ENCODE results near the gene ALK. TPM values are rescaled to one million over a fixed set of nuclear protein-coding genes. Genes with fewer than 3 reads are reported as not detected.

ALK gene
- polyA plus RNA-seq, 1 experiment: not detected

GRCh38 chr2:29726976-29727375, 194.4 kb downstream of the ALK start:
- Histone ChIP-seq H3K4me3 (ENCODE audit: low read depth, low read length) (no peak overlapping the region), H3K27ac (ENCODE audit: low read depth, low read length) (no peak overlapping the region), H3K9me3 (ENCODE audit: control insufficient read depth, insufficient read depth, low read length) (no peaks in the 10 kb centered on the region), H3K27me3 (ENCODE audit: control insufficient read depth, insufficient read depth, low read length) (peaks cover 13% of the 10 kb centered on the region)
- no peak for DNase-seq (ENCODE audit: low read depth, low spot score)
- CTCF ChIA-PET: no interaction called here
- POLR2A ChIA-PET: no interaction called here
- TF ChIP-seq, protein P1, sequence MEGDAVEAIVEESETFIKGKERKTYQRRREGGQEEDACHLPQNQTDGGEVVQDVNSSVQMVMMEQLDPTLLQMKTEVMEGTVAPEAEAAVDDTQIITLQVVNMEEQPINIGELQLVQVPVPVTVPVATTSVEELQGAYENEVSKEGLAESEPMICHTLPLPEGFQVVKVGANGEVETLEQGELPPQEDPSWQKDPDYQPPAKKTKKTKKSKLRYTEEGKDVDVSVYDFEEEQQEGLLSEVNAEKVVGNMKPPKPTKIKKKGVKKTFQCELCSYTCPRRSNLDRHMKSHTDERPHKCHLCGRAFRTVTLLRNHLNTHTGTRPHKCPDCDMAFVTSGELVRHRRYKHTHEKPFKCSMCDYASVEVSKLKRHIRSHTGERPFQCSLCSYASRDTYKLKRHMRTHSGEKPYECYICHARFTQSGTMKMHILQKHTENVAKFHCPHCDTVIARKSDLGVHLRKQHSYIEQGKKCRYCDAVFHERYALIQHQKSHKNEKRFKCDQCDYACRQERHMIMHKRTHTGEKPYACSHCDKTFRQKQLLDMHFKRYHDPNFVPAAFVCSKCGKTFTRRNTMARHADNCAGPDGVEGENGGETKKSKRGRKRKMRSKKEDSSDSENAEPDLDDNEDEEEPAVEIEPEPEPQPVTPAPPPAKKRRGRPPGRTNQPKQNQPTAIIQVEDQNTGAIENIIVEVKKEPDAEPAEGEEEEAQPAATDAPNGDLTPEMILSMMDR (IDR thresholded peaks at IDR 0.05; ENCODE audit: low read depth, low read length): no peak

DNA sequence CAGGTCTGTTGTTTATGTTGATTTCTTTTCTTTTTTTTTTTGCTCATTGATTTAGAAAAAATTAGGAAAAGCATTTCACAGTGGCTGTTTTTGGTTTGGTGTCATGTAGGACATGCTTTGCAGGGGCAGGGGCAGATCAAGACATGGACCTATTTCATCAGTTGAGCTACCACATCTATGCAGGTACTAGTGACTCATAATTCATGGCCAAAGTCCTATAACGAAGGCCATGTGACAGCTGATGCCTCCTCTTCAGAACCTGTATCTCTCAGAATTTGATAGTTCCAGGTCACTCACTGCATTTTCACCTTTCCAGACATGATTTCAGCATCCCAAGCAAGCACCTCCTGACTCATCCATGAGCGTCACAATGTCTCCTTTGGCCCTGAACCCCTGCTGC, 195.8 kb downstream of the ALK start:
- peaks cover 15% of the 10 kb centered on the region for H3K27me3 ChIP-seq (ENCODE audit: control insufficient read depth, insufficient read depth, low read length)
- no peaks in the 10 kb centered on the region for H3K9me3 ChIP-seq (ENCODE audit: control insufficient read depth, insufficient read depth, low read length)
- no peak for DNase-seq (ENCODE audit: low read depth, low spot score)
- ChIA-PET POLR2A (no interaction called here), CTCF (no interaction called here)
- TF ChIP-seq, protein P1 (IDR thresholded peaks at IDR 0.05; ENCODE audit: low read depth, low read length): no peak
- no peak overlapping the region for H3K4me3 ChIP-seq (ENCODE audit: low read depth, low read length)
- no peak overlapping the region for H3K27ac ChIP-seq (ENCODE audit: low read depth, low read length)

DNA sequence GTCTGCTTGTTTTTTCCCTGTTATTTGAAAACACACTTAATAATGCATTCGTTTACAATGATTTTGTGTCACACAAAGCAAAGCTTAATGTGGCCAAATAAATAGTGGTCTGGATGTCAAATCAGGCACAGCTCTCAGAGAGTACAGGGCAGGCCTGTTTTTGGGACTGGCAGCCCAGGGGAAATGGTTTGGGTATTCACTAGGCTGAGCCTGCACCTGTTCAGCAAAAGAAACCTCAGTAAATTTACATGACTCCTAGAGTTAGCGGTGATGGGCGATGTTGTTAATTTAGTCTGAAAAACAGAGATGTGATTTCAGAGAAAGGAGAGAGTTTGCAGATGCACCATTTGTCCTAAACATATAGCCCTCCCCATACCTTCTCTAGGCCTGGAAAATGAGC, 197.1 kb downstream of the ALK start:
- H3K4me3 ChIP-seq (ENCODE audit: low read depth, low read length): no peak overlapping the region
- peaks cover 14% of the 10 kb centered on the region for H3K27me3 ChIP-seq (ENCODE audit: control insufficient read depth, insufficient read depth, low read length)
- no peaks in the 10 kb centered on the region for H3K9me3 ChIP-seq (ENCODE audit: control insufficient read depth, insufficient read depth, low read length)
- TF ChIP-seq, protein P1 (IDR thresholded peaks at IDR 0.05; ENCODE audit: low read depth, low read length): no peak
- DNase-seq (ENCODE audit: low read depth, low spot score): no peak
- H3K27ac ChIP-seq (ENCODE audit: low read depth, low read length): no peak overlapping the region
- ChIA-PET CTCF (no interaction called here), POLR2A (no interaction called here)

DNA sequence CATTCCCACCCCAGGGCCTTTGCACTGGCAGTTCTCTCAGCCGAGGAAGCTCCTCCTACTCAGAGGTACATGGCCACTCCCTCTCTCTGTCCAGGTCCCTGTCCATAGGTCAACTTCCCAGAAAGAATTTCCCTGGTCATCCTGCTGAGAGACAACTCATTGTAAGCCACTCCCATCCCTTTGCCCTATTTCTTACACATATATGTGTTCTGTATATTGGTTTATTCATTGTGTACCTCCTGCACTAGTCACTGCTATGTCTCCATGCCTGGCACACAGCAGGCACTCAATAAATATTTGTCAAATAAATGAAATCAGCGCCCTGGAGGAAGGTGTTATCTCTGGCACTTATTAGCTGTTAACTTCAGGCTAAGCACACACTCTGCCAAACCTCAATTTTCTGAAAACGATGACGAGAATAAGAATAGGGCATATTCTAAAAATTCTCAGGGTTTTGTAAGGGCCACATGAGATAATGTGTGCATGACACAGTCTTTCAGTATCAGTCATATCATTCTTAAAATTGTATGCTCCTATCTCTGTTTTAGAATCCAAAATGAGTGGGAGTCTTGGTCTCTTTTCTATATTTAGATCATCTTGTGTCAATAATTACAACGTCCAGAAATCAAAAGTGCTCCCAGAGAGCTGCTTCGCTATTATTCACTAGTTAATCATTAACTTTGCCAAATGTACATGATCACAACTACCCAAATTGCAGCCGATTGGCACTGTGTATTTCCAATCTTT, 198.0 kb downstream of the ALK start:
- H3K9me3 ChIP-seq (ENCODE audit: control insufficient read depth, insufficient read depth, low read length): no peaks in the 10 kb centered on the region
- TF ChIP-seq, protein P1 (IDR thresholded peaks at IDR 0.05; ENCODE audit: low read depth, low read length): no peak
- H3K27ac ChIP-seq (ENCODE audit: low read depth, low read length): no peak overlapping the region
- CTCF ChIA-PET: no interaction called here
- DNase-seq (ENCODE audit: low read depth, low spot score): no peak
- peaks cover 13% of the 10 kb centered on the region for H3K27me3 ChIP-seq (ENCODE audit: control insufficient read depth, insufficient read depth, low read length)
- POLR2A ChIA-PET: no interaction called here
- no peak overlapping the region for H3K4me3 ChIP-seq (ENCODE audit: low read depth, low read length)

DNA sequence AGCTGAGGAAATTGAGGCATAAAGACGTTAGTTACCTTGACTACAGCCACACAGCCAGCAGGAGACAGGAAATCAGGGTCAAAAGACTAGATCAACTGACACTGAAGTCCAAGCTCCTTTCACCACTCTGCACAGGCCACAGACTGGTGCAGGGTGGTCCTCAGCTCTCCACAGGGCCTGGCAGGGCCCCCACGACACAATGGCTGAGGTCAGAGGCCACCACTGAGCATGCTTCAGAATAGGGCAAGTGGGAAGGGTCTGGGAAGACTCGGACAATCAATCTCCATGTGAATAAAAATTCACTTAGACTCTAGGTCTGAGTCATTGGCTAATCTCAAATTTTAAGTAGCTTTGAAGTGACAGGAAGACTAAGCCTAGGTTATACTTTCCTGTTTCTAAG, 201.7 kb downstream of the ALK start:
- Histone ChIP-seq H3K4me3 (ENCODE audit: low read depth, low read length) (no peak overlapping the region), H3K27me3 (ENCODE audit: control insufficient read depth, insufficient read depth, low read length) (peaks cover 16% of the 10 kb centered on the region), H3K9me3 (ENCODE audit: control insufficient read depth, insufficient read depth, low read length) (no peaks in the 10 kb centered on the region), H3K27ac (ENCODE audit: low read depth, low read length) (no peak overlapping the region)
- ChIA-PET POLR2A (no interaction called here), CTCF (interaction anchor here (1.1 kb wide), 1 partner anchor 204 kb away, joined by 4 read pairs; no protein-coding TSS in a partner anchor)
- TF ChIP-seq, protein P1 (IDR thresholded peaks at IDR 0.05; ENCODE audit: low read depth, low read length): no peak
- DNase-seq (ENCODE audit: low read depth, low spot score): no peak
